Lower lobe of right lung (tissue), 2 donors: ENCODE measurements around the gene SLC35A3. TPM values are rescaled to one million over a fixed set of nuclear protein-coding genes. Genes with fewer than 3 reads are reported as not detected.

Experiments
- ATAC-seq, 2 donors: fragments of 200-7000 bp; cut with Tn5 transposase; one replicate each; pipeline ENCODE4 v1.9.1; 2020 to 2022; ENCODE audit warnings: mild to moderate bottlenecking in 2 of 2, moderate library complexity in 2 of 2
- DNase-seq: peaks from one replicate; pipeline ENCODE4 v3.0.0-alpha.2; 2020
- H3K27ac ChIP-seq: fragments of 200-600 bp; one replicate; pipeline ENCODE4 v1.8.0; 2022
- H3K27me3 ChIP-seq: fragments of 200-600 bp; one replicate; pipeline ENCODE4 v1.8.0; 2022; ENCODE audit warnings: low read depth
- H3K36me3 ChIP-seq: fragments of 200-600 bp; one replicate; pipeline ENCODE4 v1.8.0; 2022; ENCODE audit warnings: mild to moderate bottlenecking
- H3K4me1 ChIP-seq: fragments of 200-600 bp; one replicate; pipeline ENCODE4 v1.8.0; 2022
- H3K4me3 ChIP-seq: fragments of 200-600 bp; one replicate; pipeline ENCODE4 v1.8.0; 2022; ENCODE audit warnings: mild to moderate bottlenecking
- H3K9me3 ChIP-seq: fragments of 200-600 bp; one replicate; pipeline ENCODE4 v1.8.0; 2022
- CTCF ChIP-seq: fragments of 200-600 bp; IDR thresholded peaks from one replicate; pipeline ENCODE4 v1.8.0; 2022; ENCODE audit warnings: antibody characterized with exemption, mild to moderate bottlenecking
- intact Hi-C: fragments of 100-400 bp; cut with DNase I; formaldehyde crosslinking; loops from one replicate; pipeline ENCODE4 v1.11.0; 2022
- total RNA-seq: library from RNA; stranded (reverse); fragmentation: NEBNext Ultra II Directional; extraction: Animal tissue kit (Norgen Biotek cat#: 25700); gene quantifications from one replicate; pipeline ENCODE4 v1.2.1, GENCODE V29; 2021
- donor health status: DM: no; HTN: yes; CAD: no; lungs with severe emphysema.

Gene SLC35A3
- total RNA-seq, 1 donor from 2014 or later: 30.6 TPM

- Histone ChIP-seq H3K4me3 (no peak overlapping the region), H3K27ac (no peak overlapping the region), H3K36me3 (peaks cover 37% of the 10 kb centered on the region), H3K4me1 (peaks cover 13% of the 10 kb centered on the region), H3K27me3 (no peaks in the 10 kb centered on the region), H3K9me3 (no peaks in the 10 kb centered on the region)
- no peak for DNase-seq
- ATAC-seq: no peak
- TF ChIP-seq CTCF: no peak
- intact Hi-C loops: no loop called here
These were observed 83.9 kb downstream of the SLC35A3 start for GRCh38 chr1:100053727-100054126.

- Histone ChIP-seq H3K27ac (no peak overlapping the region), H3K27me3 (no peaks in the 10 kb centered on the region), H3K4me3 (no peak overlapping the region), H3K9me3 (no peaks in the 10 kb centered on the region), H3K4me1 (peaks cover 8% of the 10 kb centered on the region), H3K36me3 (peaks cover 79% of the 10 kb centered on the region)
- no peak for TF ChIP-seq CTCF
- ATAC-seq: no peak
- intact Hi-C loops: no loop called here
- no peak for DNase-seq
These were observed 91.9 kb downstream of the SLC35A3 start for GRCh38 chr1:100061681-100062080.

GRCh38 chr1:100065183-100065968, 95.6 kb downstream of the SLC35A3 start:
- H3K36me3 ChIP-seq: peaks cover 82% of the 10 kb centered on the region
- H3K27ac ChIP-seq: no peak overlapping the region
- H3K9me3 ChIP-seq: no peaks in the 10 kb centered on the region
- TF ChIP-seq CTCF: no peak
- intact Hi-C loops: no loop called here
- H3K27me3 ChIP-seq: no peaks in the 10 kb centered on the region
- H3K4me3 ChIP-seq: no peak overlapping the region
- H3K4me1 ChIP-seq: peaks cover 8% of the 10 kb centered on the region
- ATAC-seq (no peak), DNase-seq (no peak)

GRCh38 chr1:100065969-100066227, 96.1 kb downstream of the SLC35A3 start:
- no peak overlapping the region for H3K4me3 ChIP-seq
- H3K9me3 ChIP-seq: no peaks in the 10 kb centered on the region
- ATAC-seq (no peak), DNase-seq (no peak)
- no peak for TF ChIP-seq CTCF
- no peak overlapping the region for H3K27ac ChIP-seq
- peaks cover 8% of the 10 kb centered on the region for H3K4me1 ChIP-seq
- no peaks in the 10 kb centered on the region for H3K27me3 ChIP-seq
- H3K36me3 ChIP-seq: peaks cover 82% of the 10 kb centered on the region
- intact Hi-C loops: no loop called here

- Histone ChIP-seq H3K27ac (no peak overlapping the region), H3K4me1 (no peaks in the 10 kb centered on the region), H3K36me3 (peaks cover 74% of the 10 kb centered on the region), H3K4me3 (no peak overlapping the region), H3K9me3 (no peaks in the 10 kb centered on the region), H3K27me3 (no peaks in the 10 kb centered on the region)
- DNase-seq (peak; percentile 31), ATAC-seq (no peak)
- intact Hi-C loops: no loop called here
- no peak for TF ChIP-seq CTCF
These were observed 100.6 kb downstream of the SLC35A3 start for GRCh38 chr1:100070201-100070939.
